OCI-LY1 (cell line): Measurements from ENCODE around the gene ABCC2.

Source experiments
- H2AFZ ChIP-seq: fragments of 200-600 bp; sonication (generic), shearing (Covaris generic); 2 replicates; pipeline ENCODE4 v1.6.0; 2014; ENCODE audit warnings: antibody characterized with exemption, mild to moderate bottlenecking, low read length
- H3F3A ChIP-seq: fragments of 200-600 bp; sonication (generic), shearing (Covaris generic); 2 replicates; pipeline ENCODE4 v1.6.0; 2014; ENCODE audit warnings: mild to moderate bottlenecking, antibody characterized with exemption, low read length, moderate library complexity; ENCODE audit not compliant: insufficient read depth
- H3K27ac ChIP-seq: fragments of 200-600 bp; sonication (generic); 2 replicates; pipeline ENCODE4 v1.5.1; 2014; ENCODE audit warnings: low read length, mixed run types, mild to moderate bottlenecking, low read depth; ENCODE audit not compliant: poor library complexity, severe bottlenecking
- H3K27me3 ChIP-seq: fragments of 200-600 bp; sonication (generic); 2 replicates; pipeline ENCODE4 v1.6.0; 2014; ENCODE audit warnings: antibody characterized with exemption, mild to moderate bottlenecking, low read length, moderate library complexity; ENCODE audit not compliant: insufficient read depth
- H3K36me3 ChIP-seq: fragments of 200-600 bp; sonication (generic); 2 replicates; pipeline ENCODE4 v1.6.1; 2014; ENCODE audit warnings: mild to moderate bottlenecking, antibody characterized with exemption, low read length, moderate library complexity, mixed read lengths; ENCODE audit not compliant: insufficient read depth
- H3K4me1 ChIP-seq: fragments of 200-600 bp; sonication (generic); 2 replicates; pipeline ENCODE4 v1.5.1; 2014; ENCODE audit warnings: mild to moderate bottlenecking, low read length, moderate library complexity; ENCODE audit not compliant: insufficient read depth, severe bottlenecking
- H3K4me2 ChIP-seq: fragments of 200-600 bp; sonication (generic), shearing (Covaris generic); 2 replicates; pipeline ENCODE4 v1.6.1; 2014; ENCODE audit warnings: low read length
- H3K4me3 ChIP-seq: fragments of 200-600 bp; sonication (generic); 2 replicates; pipeline ENCODE4 v1.5.1; 2014; ENCODE audit warnings: low read length, low read depth, mild to moderate bottlenecking, mixed read lengths; ENCODE audit not compliant: poor library complexity, severe bottlenecking
- H3K79me2 ChIP-seq: fragments of 200-600 bp; shearing (Covaris generic); 2 replicates; pipeline ENCODE4 v1.6.1; 2016; ENCODE audit warnings: mixed run types, low read length, mixed read lengths; ENCODE audit not compliant: insufficient read depth
- H3K9ac ChIP-seq: fragments of 200-600 bp; sonication (generic), shearing (Covaris generic); 2 replicates; pipeline ENCODE4 v1.6.1; 2014; ENCODE audit warnings: mild to moderate bottlenecking, low read length, mixed read lengths
- H3K9me2 ChIP-seq: fragments of 200-600 bp; sonication (generic), shearing (Covaris generic); 2 replicates; pipeline ENCODE4 v1.6.1; 2014; ENCODE audit warnings: low read depth, mild to moderate bottlenecking, low read length, mixed read lengths
- H3K9me3 ChIP-seq: fragments of 200-600 bp; shearing (Covaris generic); 2 replicates; pipeline ENCODE4 v1.6.1; 2014; ENCODE audit warnings: low read length, mixed read lengths
- H4K20me1 ChIP-seq: fragments of 200-600 bp; sonication (generic), shearing (Covaris generic); 2 replicates; pipeline ENCODE4 v1.6.0; 2016; ENCODE audit warnings: mild to moderate bottlenecking, low read length; ENCODE audit not compliant: insufficient read depth
- EZH2 ChIP-seq: fragments of 200-600 bp; sonication (generic), shearing (Covaris generic); IDR thresholded peaks from 2 replicates; pipeline ENCODE4 v1.8.0; 2017; ENCODE audit warnings: borderline replicate concordance, mixed run types, mild to moderate bottlenecking, antibody characterized with exemption, low read length, moderate library complexity, mixed read lengths
- TF ChIP-seq, protein P1 (sequence below): fragments of 200-600 bp; sonication (generic), shearing (Covaris generic); IDR thresholded peaks from 2 replicates; pipeline ENCODE4 v1.5.1; 2017; ENCODE audit warnings: mild to moderate bottlenecking, antibody characterized with exemption, low read length, moderate library complexity, mixed read lengths

ABCC2 gene

DNA sequence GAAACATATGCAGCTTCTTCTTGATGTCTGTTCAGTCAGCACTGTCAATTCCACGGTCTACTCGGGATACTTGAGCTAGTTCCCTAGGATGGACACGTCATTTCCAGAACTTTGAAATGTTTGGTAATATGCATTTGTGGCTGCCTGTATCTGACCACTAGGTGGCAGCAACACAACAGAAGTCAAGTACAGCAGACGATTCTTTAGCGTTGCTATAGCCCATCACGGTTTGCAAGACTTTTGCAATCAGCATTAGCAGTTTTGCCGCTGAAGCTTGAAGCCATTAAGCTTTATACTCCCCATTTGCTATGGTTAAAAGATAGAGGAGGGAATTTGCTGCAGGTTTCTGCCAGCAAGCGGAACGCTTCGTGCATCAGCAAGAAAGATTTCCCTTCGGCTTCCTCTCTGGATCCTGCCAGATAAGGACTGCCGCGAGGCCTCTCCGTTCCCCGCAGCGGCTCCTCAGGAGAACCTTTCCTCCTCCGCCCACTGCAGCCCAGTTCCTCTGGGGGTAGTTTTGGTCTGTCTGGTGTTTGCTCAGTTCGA is 63.5 kb downstream of the ABCC2 start:
- no peaks in the 10 kb centered on the region for H3K36me3 ChIP-seq
- no peak overlapping the region for H2AFZ ChIP-seq
- no peaks in the 10 kb centered on the region for H3K9me2 ChIP-seq
- no peaks in the 10 kb centered on the region for H3F3A ChIP-seq
- peak overlapping the region; percentile 52 for H3K4me2 ChIP-seq
- TF ChIP-seq EZH2 = no peak
- TF ChIP-seq, protein P1, sequence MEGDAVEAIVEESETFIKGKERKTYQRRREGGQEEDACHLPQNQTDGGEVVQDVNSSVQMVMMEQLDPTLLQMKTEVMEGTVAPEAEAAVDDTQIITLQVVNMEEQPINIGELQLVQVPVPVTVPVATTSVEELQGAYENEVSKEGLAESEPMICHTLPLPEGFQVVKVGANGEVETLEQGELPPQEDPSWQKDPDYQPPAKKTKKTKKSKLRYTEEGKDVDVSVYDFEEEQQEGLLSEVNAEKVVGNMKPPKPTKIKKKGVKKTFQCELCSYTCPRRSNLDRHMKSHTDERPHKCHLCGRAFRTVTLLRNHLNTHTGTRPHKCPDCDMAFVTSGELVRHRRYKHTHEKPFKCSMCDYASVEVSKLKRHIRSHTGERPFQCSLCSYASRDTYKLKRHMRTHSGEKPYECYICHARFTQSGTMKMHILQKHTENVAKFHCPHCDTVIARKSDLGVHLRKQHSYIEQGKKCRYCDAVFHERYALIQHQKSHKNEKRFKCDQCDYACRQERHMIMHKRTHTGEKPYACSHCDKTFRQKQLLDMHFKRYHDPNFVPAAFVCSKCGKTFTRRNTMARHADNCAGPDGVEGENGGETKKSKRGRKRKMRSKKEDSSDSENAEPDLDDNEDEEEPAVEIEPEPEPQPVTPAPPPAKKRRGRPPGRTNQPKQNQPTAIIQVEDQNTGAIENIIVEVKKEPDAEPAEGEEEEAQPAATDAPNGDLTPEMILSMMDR = peak; percentile 63
- H3K4me1 ChIP-seq = peaks cover 5% of the 10 kb centered on the region
- H3K4me3 ChIP-seq = no peak overlapping the region
- H3K79me2 ChIP-seq = no peaks in the 10 kb centered on the region
- H3K9me3 ChIP-seq = no peaks in the 10 kb centered on the region
- H4K20me1 ChIP-seq = no peaks in the 10 kb centered on the region
- H3K9ac ChIP-seq = no peak overlapping the region
- H3K27ac ChIP-seq = no peak overlapping the region
- H3K27me3 ChIP-seq = no peaks in the 10 kb centered on the region

DNA sequence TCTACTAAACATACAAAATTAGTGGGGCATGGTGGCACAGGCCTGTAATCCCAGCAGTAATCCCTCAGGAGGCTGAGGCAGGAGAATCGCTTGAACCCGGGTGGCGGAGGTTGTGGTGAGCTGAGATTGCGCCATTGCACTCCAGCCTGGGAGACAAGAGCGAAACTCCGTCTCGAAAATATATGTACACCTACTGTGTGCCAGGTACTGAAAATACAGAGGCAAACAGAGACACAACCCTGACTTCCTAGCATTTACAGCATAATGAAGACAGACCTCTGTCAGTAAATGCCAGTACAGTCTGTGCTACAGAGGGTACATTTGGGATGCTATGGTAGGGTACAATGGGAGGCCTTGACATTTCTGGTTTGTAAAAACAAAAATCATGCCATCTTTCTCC is 66.6 kb downstream of the ABCC2 start:
- Histone ChIP-seq H3K36me3 (no peaks in the 10 kb centered on the region), H3K9me2 (no peaks in the 10 kb centered on the region), H3K27ac (no peak overlapping the region), H3K4me2 (no peak overlapping the region), H3K9ac (no peak overlapping the region), H3K4me3 (no peak overlapping the region), H4K20me1 (no peaks in the 10 kb centered on the region), H3K27me3 (no peaks in the 10 kb centered on the region), H3K4me1 (peaks cover 5% of the 10 kb centered on the region), H3F3A (no peaks in the 10 kb centered on the region), H3K79me2 (no peaks in the 10 kb centered on the region), H2AFZ (no peak overlapping the region), H3K9me3 (no peaks in the 10 kb centered on the region)
- TF ChIP-seq, protein P1 = no peak
- TF ChIP-seq EZH2 = no peak

DNA sequence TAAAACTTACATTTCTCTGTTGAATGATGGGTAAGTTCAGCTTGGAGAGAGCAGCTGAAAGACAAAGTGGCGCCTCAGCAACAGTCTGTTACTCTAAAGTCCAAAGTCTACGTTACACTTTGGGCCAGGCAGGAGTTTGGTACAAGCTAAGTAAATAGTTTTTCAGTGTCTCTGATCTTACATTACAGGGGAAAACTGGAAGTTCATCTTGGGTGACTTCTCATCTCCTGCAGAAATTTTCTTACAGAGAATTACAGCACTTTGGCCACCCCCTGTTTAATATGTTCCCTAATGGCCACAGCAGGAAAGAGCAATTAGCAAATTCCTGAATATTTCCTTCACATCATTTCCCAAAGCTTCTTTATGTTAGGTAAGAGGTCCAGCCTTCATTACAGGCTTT is 67.1 kb downstream of the ABCC2 start:
- Histone ChIP-seq H3K27ac (no peak overlapping the region), H3K79me2 (no peaks in the 10 kb centered on the region), H3K4me2 (no peak overlapping the region), H2AFZ (no peak overlapping the region), H3K9me2 (no peaks in the 10 kb centered on the region), H4K20me1 (no peaks in the 10 kb centered on the region), H3K27me3 (no peaks in the 10 kb centered on the region), H3F3A (no peaks in the 10 kb centered on the region), H3K9me3 (no peaks in the 10 kb centered on the region), H3K36me3 (no peaks in the 10 kb centered on the region), H3K9ac (no peak overlapping the region), H3K4me3 (no peak overlapping the region), H3K4me1 (peaks cover 5% of the 10 kb centered on the region)
- TF ChIP-seq, protein P1 = no peak
- no peak for TF ChIP-seq EZH2
